SK-N-MC (cell line): ENCODE results near the gene PHKA1.

ENCODE experiments used
- DNase-seq: peaks from one replicate; pipeline ENCODE4 v3.0.0-alpha.2; 2011; ENCODE audit warnings: low read depth, low spot score
- H3K27ac ChIP-seq: fragments of 200-600 bp; sonication (generic); 2 replicates; pipeline ENCODE4 v1.5.1; 2016; ENCODE audit warnings: mixed run types
- H3K36me3 ChIP-seq: fragments of 200-600 bp; sonication (generic); 2 replicates; pipeline ENCODE4 v1.6.1; 2017; ENCODE audit warnings: antibody characterized with exemption, low read length, mixed read lengths; ENCODE audit not compliant: insufficient read depth
- H3K4me3 ChIP-seq: fragments of 200-600 bp; sonication (generic); 2 replicates; pipeline ENCODE4 v1.5.1; 2016
- H3K9ac ChIP-seq: fragments of 200-600 bp; sonication (generic); 2 replicates; pipeline ENCODE4 v1.8.0; 2017; ENCODE audit warnings: mixed run types, mixed read lengths; ENCODE audit not compliant: insufficient read length
- H3K9me3 ChIP-seq: fragments of 200-600 bp; sonication (generic); 2 replicates; pipeline ENCODE4 v1.6.1; 2017; ENCODE audit warnings: low read depth, mild to moderate bottlenecking, antibody characterized with exemption, low read length, moderate library complexity, mixed read lengths
- EZH2 ChIP-seq: fragments of 200-600 bp; sonication (generic); IDR thresholded peaks from one replicate; pipeline ENCODE4 v1.6.1; 2017; ENCODE audit warnings: antibody characterized with exemption
- FOXP2 ChIP-seq: optimal IDR thresholded peaks from 2 replicates; pipeline ENCODE3; 2011; ENCODE audit warnings: mild to moderate bottlenecking, moderate library complexity; ENCODE audit not compliant: insufficient read depth; ENCODE audit errors: extremely low read length, control extremely low read depth
- POLR2AphosphoS5 ChIP-seq: IDR thresholded peaks from 2 replicates; pipeline ENCODE4 v1.6.1; 2012; ENCODE audit warnings: mild to moderate bottlenecking, low read depth, low read length, borderline replicate concordance

The PHKA1 gene

DNA sequence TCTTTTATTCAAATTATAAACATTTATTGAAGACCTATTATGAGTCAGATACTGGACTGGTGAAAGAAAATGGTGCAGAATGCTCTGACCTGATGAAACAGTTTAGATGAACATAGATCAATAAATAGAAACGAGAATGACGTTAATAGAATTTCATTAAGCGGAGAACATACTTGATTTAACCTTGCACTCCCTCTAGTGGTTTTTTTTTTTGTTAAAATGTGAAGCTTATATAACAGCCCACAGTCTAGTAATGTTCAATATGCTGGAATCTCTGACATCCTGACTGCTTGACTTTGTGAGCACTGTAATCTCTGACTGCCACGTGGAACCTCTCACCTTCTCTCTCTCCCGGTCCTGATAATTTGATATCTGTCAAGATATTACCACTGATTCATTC, 173.8 kb downstream of the PHKA1 start:
- Histone ChIP-seq H3K27ac (no peak overlapping the region), H3K9ac (no peak overlapping the region), H3K4me3 (no peak overlapping the region), H3K36me3 (no peaks in the 10 kb centered on the region), H3K9me3 (no peaks in the 10 kb centered on the region)
- TF ChIP-seq FOXP2, result no peak
- no peak for TF ChIP-seq POLR2AphosphoS5
- TF ChIP-seq EZH2, result no peak
- DNase-seq, result peak; percentile 10

DNA sequence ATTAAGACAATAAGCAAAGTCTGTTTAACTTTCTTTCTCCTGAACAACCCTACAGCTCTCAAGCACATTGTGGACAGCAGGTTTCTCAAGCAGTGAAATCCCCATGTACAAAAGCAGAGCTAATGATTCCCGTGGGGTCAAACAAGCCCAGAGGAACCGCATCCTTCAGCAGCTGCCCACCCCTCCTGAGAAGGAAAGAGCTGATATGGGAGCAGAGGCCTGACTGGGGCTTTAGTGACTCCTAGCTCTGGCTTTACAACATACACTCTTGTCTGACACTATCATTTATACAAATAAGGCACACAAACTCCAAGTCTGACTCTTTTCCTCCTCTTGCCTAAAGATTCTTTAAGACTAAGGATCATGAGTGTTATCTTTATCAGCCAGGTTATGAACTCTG, 174.3 kb downstream of the PHKA1 start:
- Histone ChIP-seq H3K4me3 (no peak overlapping the region), H3K36me3 (no peaks in the 10 kb centered on the region), H3K9ac (no peak overlapping the region), H3K27ac (no peak overlapping the region), H3K9me3 (no peaks in the 10 kb centered on the region)
- TF ChIP-seq FOXP2, result no peak
- DNase-seq, result no peak

DNA sequence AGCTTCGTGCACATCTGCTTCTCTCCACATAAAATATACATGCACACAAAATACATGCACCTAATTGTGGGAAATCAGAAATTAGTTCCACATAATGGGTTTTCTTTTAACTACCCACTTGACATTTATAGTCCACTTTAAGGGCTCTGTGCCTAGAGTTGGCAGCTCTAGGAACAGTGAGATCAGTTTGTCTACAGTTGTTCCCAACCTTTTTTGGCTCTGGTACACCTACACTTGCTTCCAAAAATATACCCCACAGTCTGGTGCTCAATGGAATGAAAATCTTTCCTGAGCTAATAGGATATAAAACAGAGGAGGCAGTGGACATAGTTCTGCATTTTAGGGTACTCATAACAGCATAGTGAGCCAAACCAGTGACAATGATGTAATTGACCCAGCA, 177.6 kb downstream of the PHKA1 start:
- Histone ChIP-seq H3K27ac (no peak overlapping the region), H3K36me3 (no peaks in the 10 kb centered on the region), H3K9me3 (no peaks in the 10 kb centered on the region), H3K4me3 (no peak overlapping the region), H3K9ac (no peak overlapping the region)
- no peak for DNase-seq
- TF ChIP-seq POLR2AphosphoS5 (no peak), EZH2 (no peak), FOXP2 (no peak)

DNA sequence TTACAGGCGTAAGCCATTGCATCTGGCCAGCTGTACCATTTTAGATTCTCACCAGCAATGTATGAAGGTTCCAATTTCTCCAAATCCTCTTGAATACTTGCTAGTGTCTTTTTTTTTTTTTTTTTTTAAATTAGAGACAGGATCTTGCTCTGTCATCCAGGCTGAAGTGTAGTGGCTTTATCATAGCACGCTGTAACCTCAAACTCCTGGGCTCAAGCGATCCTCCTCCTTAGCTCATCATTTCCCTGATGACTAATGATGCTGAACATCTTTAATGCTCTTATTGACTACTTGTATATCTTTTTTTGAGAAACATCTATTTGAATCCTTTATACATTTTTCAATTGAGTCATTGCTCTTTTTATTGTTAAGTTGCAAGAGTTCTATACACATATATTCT, 181.7 kb downstream of the PHKA1 start:
- no peaks in the 10 kb centered on the region for H3K9me3 ChIP-seq
- TF ChIP-seq EZH2 (no peak), FOXP2 (no peak), POLR2AphosphoS5 (no peak)
- no peak overlapping the region for H3K27ac ChIP-seq
- no peak overlapping the region for H3K4me3 ChIP-seq
- DNase-seq, result no peak
- H3K36me3 ChIP-seq, result no peaks in the 10 kb centered on the region
- no peak overlapping the region for H3K9ac ChIP-seq
